Measurements from ENCODE around the gene PPL. TPM values are rescaled to one million over a fixed set of nuclear protein-coding genes. Genes with fewer than 3 reads are reported as not detected.

Gene PPL
- total and polyA plus RNA-seq, 2 of the 8 experiments (the other 6 are each of a cell fraction or from before 2014, with no cell fraction given), result 11.3 to 29.5 TPM

- CTCF ChIA-PET (ENCODE audit: partially characterized antibody), result interaction anchor here (0.6 to 2.6 kb wide), 11 partner anchors 15 to 200 kb away, joined by 3 to 9 read pairs (median 3); partner anchors contain the start of gene SEC14L5
- H3K27ac ChIP-seq (ENCODE audit: low read depth, low read length), result no peak overlapping the region
- H3K27me3 ChIP-seq (replicated peaks in 1 of 4; ENCODE audit: control insufficient read depth in 3 of 4, extremely low read depth in 1 of 4, insufficient read depth in 3 of 4, low read length in 3 of 4), result no peaks in the 10 kb centered on the region
- H3K18ac ChIP-seq (ENCODE audit: extremely low read depth, low read length), result no peak overlapping the region
- no peak for FAIRE-seq
- no peak overlapping the region for H3K4ac ChIP-seq (replicated peaks; ENCODE audit: insufficient read length, low read depth, low read length)
- WGBS, 2 experiments (ENCODE audit: extremely low coverage in 1 of 2, insufficient coverage in 1 of 2, insufficient read length in 1 of 2, insufficient replicate concordance in 2 of 2, low coverage in 1 of 2, low lambda C conversion rate in 2 of 2, missing lambda C conversion rate in 1 of 2), result 91% methylated on average over 23 of the region's 25 CpGs; no CpG with 5 or more reads in 1 of the 2 experiments
- no peaks in the 10 kb centered on the region for H3K9me3 ChIP-seq (ENCODE audit: insufficient read depth in 2 of 2, low read depth in 1 of 2, low read length in 1 of 2)
- no peak overlapping the region for H2BK120ac ChIP-seq (replicated peaks; ENCODE audit: low read depth, low read length)
- no peak overlapping the region for H3K14ac ChIP-seq (ENCODE audit: insufficient read length)
- H3K79me2 ChIP-seq (ENCODE audit: control insufficient read depth in 1 of 2, insufficient read depth in 2 of 2, low read length in 2 of 2), result no peaks in the 10 kb centered on the region
- DNase-seq (ENCODE audit: low read depth in 1 of 2, low spot score in 2 of 2), result no peak
- no peak overlapping the region for H2BK5ac ChIP-seq (ENCODE audit: low read depth, low read length)
- H2BK15ac ChIP-seq (ENCODE audit: low read length), result no peak overlapping the region
- no peak overlapping the region for H2BK12ac ChIP-seq (ENCODE audit: low read depth, low read length)
- peaks cover 19 to 87% (median 60%) of the 10 kb centered on the region in 4 experiments for H3K36me3 ChIP-seq (ENCODE audit: control insufficient read depth in 2 of 4, insufficient read depth in 4 of 4, low read length in 3 of 4)
- no peak overlapping the region for H3K56ac ChIP-seq (replicated peaks; ENCODE audit: insufficient read length, low read depth, low read length)
- H3K4me1 ChIP-seq (replicated peaks in 1 of 4; ENCODE audit: control insufficient read depth in 3 of 4, insufficient read depth in 4 of 4, low read length in 3 of 4), result no peaks in the 10 kb centered on the region
- H2BK20ac ChIP-seq (ENCODE audit: low read length), result no peak overlapping the region
- no peak overlapping the region for H4K8ac ChIP-seq (ENCODE audit: extremely low read depth, insufficient read depth, low read length)
- no peak overlapping the region for H3K9ac ChIP-seq (replicated peaks in 1 of 4; ENCODE audit: extremely low read depth in 1 of 4, low read depth in 3 of 4, low read length in 3 of 4)
- no peak overlapping the region for H3K4me3 ChIP-seq (ENCODE audit: extremely low read depth in 1 of 4, insufficient read depth in 2 of 4, low read depth in 3 of 4, low read length in 4 of 4)
- no peak overlapping the region for H4K91ac ChIP-seq (replicated peaks; ENCODE audit: insufficient read length, low read length)
- H3K23ac ChIP-seq (ENCODE audit: insufficient read length), result no peak overlapping the region
- H2AK5ac ChIP-seq (ENCODE audit: low read depth, low read length), result no peak overlapping the region
- peaks cover 3 to 6% of the 10 kb centered on the region in 2 experiments for H4K20me1 ChIP-seq (replicated peaks in 1 of 2; ENCODE audit: control insufficient read depth in 1 of 2, insufficient read depth in 2 of 2, low read length in 2 of 2)
- POLR2A ChIA-PET (ENCODE audit: partially characterized antibody), result interaction anchor here (1.2 to 2.6 kb wide), 6 partner anchors 12 to 189 kb away, joined by 4 to 9 read pairs (median 4); no protein-coding TSS in a partner anchor
- no peak overlapping the region for H3K4me2 ChIP-seq (ENCODE audit: insufficient read depth in 1 of 2, low read depth in 2 of 2, low read length in 2 of 2)
- H3K23me2 ChIP-seq (ENCODE audit: low read depth, low read length), result no peaks in the 10 kb centered on the region
- no peak overlapping the region for H2AFZ ChIP-seq (ENCODE audit: low read length)
- no peaks in the 10 kb centered on the region for H3K79me1 ChIP-seq (ENCODE audit: low read depth, low read length)
- H4K5ac ChIP-seq (ENCODE audit: insufficient read length, low read depth, low read length), result no peak overlapping the region
- TF ChIP-seq RAD21 (IDR thresholded peaks at IDR 0.05 in 1 of 2, conservative IDR thresholded peaks at IDR 0.05 in 1 of 2; ENCODE audit: low read depth in 2 of 2, low read length in 2 of 2), result no peak
- no peak for TF ChIP-seq POLR2A (IDR thresholded peaks at IDR 0.05; ENCODE audit: control extremely low read depth in 1 of 2, low read depth in 2 of 2, low read length in 2 of 2)
- no peak for TF ChIP-seq TEAD4 (IDR thresholded peaks at IDR 0.05; ENCODE audit: low read depth, low read length)
- TF ChIP-seq TAF1 (IDR thresholded peaks at IDR 0.05; ENCODE audit: low read depth, low read length), result no peak
- no peak for TF ChIP-seq HDAC6 (IDR thresholded peaks at IDR 0.05; ENCODE audit: low read depth, low read length)
- TF ChIP-seq CEBPB (IDR thresholded peaks at IDR 0.05; ENCODE audit: low read depth, low read length), result no peak
- no peak for TF ChIP-seq CHD2 (IDR thresholded peaks at IDR 0.05; ENCODE audit: low read length)
- no peak for TF ChIP-seq SUZ12 (IDR thresholded peaks at IDR 0.05; ENCODE audit: low read length)
- no peak for TF ChIP-seq CHD1 (IDR thresholded peaks at IDR 0.05; ENCODE audit: low read depth, low read length)
- no peak for TF ChIP-seq ATF3 (IDR thresholded peaks at IDR 0.05; ENCODE audit: insufficient read depth, low read depth, low read length)
- TF ChIP-seq BCL11A (IDR thresholded peaks at IDR 0.05; ENCODE audit: low read depth in 2 of 2, low read length in 2 of 2), result no peak
- no peak for TF ChIP-seq SIN3A (conservative IDR thresholded peaks at IDR 0.05 in 1 of 2, IDR thresholded peaks at IDR 0.05 in 1 of 2; ENCODE audit: low read depth in 1 of 2, low read length in 2 of 2)
These were observed 53.4 kb downstream of the PPL start for GRCh38 chr16:4883501-4883900.

All from H1 (cell line).